SK-N-SH treated with all-trans-retinoic acid at 6 μM for 48 hours (cell line): ENCODE data around the gene ABHD6.
"Not testable (repeated sequence)": the region's sequence is repeated elsewhere in the genome, so short reads cannot be mapped to it uniquely, and the experiment has no call there.

ENCODE experiments used
- ATAC-seq: fragments of 200-7000 bp; cut with Tn5 transposase; 3 replicates; pipeline ENCODE4 v1.9.1; 2020; ENCODE audit warnings: mild to moderate bottlenecking, moderate library complexity
- BACH2 ChIP-seq: fragments of 250-450 bp; sonication (Bioruptor Pico); IDR thresholded peaks from 2 replicates; pipeline ENCODE4 v1.9.0; 2021; ENCODE audit warnings: mild to moderate bottlenecking, borderline replicate concordance
- CSDC2 ChIP-seq: fragments of 250-450 bp; sonication (Bioruptor Pico); IDR thresholded peaks from 2 replicates; pipeline ENCODE4 v1.5.0; 2020; ENCODE audit warnings: mild to moderate bottlenecking, moderate library complexity
- ESRRG ChIP-seq: fragments of 250-450 bp; sonication (Bioruptor Pico); IDR thresholded peaks from 2 replicates; pipeline ENCODE4 v1.6.1; 2021; ENCODE audit warnings: mild to moderate bottlenecking
- GLIS3 ChIP-seq: fragments of 250-450 bp; sonication (Bioruptor Pico); IDR thresholded peaks from 2 replicates; pipeline ENCODE4 v1.5.0; 2020; ENCODE audit warnings: mild to moderate bottlenecking, moderate library complexity
- ISL1 ChIP-seq: fragments of 250-450 bp; sonication (Bioruptor Pico); IDR thresholded peaks from 2 replicates; pipeline ENCODE4 v2.1.2; 2022; ENCODE audit warnings: mild to moderate bottlenecking, moderate library complexity
- OSR1 ChIP-seq: fragments of 250-450 bp; sonication (Bioruptor Pico); IDR thresholded peaks from 2 replicates; pipeline ENCODE4 v1.8.0; 2022; ENCODE audit warnings: moderate library complexity, mild to moderate bottlenecking, inconsistent platforms
- PPARA ChIP-seq: fragments of 250-450 bp; sonication (Bioruptor Pico); IDR thresholded peaks from 2 replicates; pipeline ENCODE4 v1.5.0; 2020; ENCODE audit warnings: mild to moderate bottlenecking, borderline replicate concordance
- RARB ChIP-seq: fragments of 250-450 bp; sonication (Bioruptor Pico); IDR thresholded peaks from 2 replicates; pipeline ENCODE4 v1.8.0; 2021; ENCODE audit warnings: mild to moderate bottlenecking, moderate library complexity
- SNAI2 ChIP-seq: fragments of 250-450 bp; sonication (Bioruptor Pico); IDR thresholded peaks from 2 replicates; pipeline ENCODE4 v1.5.0; 2020; ENCODE audit warnings: mild to moderate bottlenecking, moderate library complexity
- TOX ChIP-seq: fragments of 250-450 bp; sonication (Bioruptor Pico); IDR thresholded peaks from 2 replicates; pipeline ENCODE4 v1.8.0; 2021; ENCODE audit warnings: mild to moderate bottlenecking, moderate library complexity, borderline replicate concordance
- ZC3H10 ChIP-seq: fragments of 250-450 bp; sonication (Bioruptor Pico); IDR thresholded peaks from 2 replicates; pipeline ENCODE4 v1.5.1; 2021; ENCODE audit warnings: mild to moderate bottlenecking, moderate library complexity
- ZFP3 ChIP-seq: fragments of 250-450 bp; sonication (Bioruptor Pico); IDR thresholded peaks from 2 replicates; pipeline ENCODE4 v1.5.0; 2020; ENCODE audit warnings: mild to moderate bottlenecking, moderate library complexity
- ZFP30 ChIP-seq: fragments of 450-650 bp; formaldehyde crosslinking; IDR thresholded peaks from 2 replicates; pipeline ENCODE4 v1.5.0; 2022; ENCODE audit warnings: mild to moderate bottlenecking, moderate library complexity
- ZNF565 ChIP-seq: fragments of 450-650 bp; formaldehyde crosslinking; conservative IDR thresholded peaks from 2 replicates; pipeline ENCODE4 v1.5.0; 2020; ENCODE audit warnings: low read depth, mild to moderate bottlenecking, moderate library complexity
- ZNF70 ChIP-seq: fragments of 450-650 bp; formaldehyde crosslinking; IDR thresholded peaks from 2 replicates; pipeline ENCODE4 v1.5.0; 2020; ENCODE audit warnings: mild to moderate bottlenecking, moderate library complexity
- TF ChIP-seq, protein P1 (sequence below): fragments of 250-450 bp; sonication (Bioruptor Pico); IDR thresholded peaks from 2 replicates; pipeline ENCODE4 v1.5.0; 2020; ENCODE audit warnings: mild to moderate bottlenecking, moderate library complexity
- TF ChIP-seq, protein P2 (sequence below): fragments of 250-450 bp; sonication (Bioruptor Pico); IDR thresholded peaks from 2 replicates; pipeline ENCODE4 v1.5.1; 2020; ENCODE audit warnings: low read depth, mild to moderate bottlenecking, moderate library complexity
- TF ChIP-seq, protein P3 (sequence below): fragments of 250-450 bp; sonication (Bioruptor Pico); IDR thresholded peaks from 2 replicates; pipeline ENCODE4 v1.8.0; 2021; ENCODE audit warnings: low read depth, mild to moderate bottlenecking, moderate library complexity, borderline replicate concordance
- TF ChIP-seq, protein P4 (sequence below): fragments of 250-450 bp; sonication (Bioruptor Pico); IDR thresholded peaks from 2 replicates; pipeline ENCODE4 v1.8.0; 2020; ENCODE audit warnings: mild to moderate bottlenecking, moderate library complexity, borderline replicate concordance
- TF ChIP-seq, protein P5 (sequence below): fragments of 250-450 bp; sonication (Bioruptor Pico); IDR thresholded peaks from 2 replicates; pipeline ENCODE4 v1.5.1; 2021; ENCODE audit warnings: mild to moderate bottlenecking, moderate library complexity

The ABHD6 gene

DNA sequence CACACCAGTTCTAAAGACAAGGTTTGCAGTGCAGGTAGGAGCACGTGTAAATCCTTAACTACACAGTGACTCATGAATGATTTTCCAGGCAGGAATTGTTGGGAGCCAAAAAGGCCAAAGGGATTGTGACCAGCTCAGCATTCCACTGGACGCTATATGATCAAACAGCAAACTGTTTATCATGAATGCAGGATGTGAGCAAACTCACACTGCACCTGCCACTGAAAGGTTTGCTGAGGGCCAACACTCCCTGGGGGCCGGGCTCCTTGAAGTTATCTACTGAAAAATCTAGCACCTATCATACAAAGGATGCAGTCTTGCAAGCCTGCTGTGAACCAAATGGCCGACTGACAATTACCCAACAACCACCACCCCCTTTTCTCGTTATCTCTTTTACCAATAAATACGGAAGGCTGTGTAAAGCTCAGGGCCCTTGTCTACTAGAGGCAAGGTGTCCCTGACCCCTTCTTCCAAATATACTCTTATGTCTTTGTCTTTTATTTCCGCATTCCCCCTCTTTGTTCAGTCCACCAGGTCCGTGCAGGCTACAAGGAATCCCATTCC lies 15.3 kb upstream of the ABHD6 start:
- TF ChIP-seq RARB (CRISPR knock-in tag) = no peak
- TF ChIP-seq PPARA (CRISPR knock-in tag) = no peak
- TF ChIP-seq ZNF70 (CRISPR knock-in tag) = no peak
- TF ChIP-seq ZC3H10 = no peak
- no peak for TF ChIP-seq SNAI2 (CRISPR knock-in tag)
- TF ChIP-seq, protein P1, sequence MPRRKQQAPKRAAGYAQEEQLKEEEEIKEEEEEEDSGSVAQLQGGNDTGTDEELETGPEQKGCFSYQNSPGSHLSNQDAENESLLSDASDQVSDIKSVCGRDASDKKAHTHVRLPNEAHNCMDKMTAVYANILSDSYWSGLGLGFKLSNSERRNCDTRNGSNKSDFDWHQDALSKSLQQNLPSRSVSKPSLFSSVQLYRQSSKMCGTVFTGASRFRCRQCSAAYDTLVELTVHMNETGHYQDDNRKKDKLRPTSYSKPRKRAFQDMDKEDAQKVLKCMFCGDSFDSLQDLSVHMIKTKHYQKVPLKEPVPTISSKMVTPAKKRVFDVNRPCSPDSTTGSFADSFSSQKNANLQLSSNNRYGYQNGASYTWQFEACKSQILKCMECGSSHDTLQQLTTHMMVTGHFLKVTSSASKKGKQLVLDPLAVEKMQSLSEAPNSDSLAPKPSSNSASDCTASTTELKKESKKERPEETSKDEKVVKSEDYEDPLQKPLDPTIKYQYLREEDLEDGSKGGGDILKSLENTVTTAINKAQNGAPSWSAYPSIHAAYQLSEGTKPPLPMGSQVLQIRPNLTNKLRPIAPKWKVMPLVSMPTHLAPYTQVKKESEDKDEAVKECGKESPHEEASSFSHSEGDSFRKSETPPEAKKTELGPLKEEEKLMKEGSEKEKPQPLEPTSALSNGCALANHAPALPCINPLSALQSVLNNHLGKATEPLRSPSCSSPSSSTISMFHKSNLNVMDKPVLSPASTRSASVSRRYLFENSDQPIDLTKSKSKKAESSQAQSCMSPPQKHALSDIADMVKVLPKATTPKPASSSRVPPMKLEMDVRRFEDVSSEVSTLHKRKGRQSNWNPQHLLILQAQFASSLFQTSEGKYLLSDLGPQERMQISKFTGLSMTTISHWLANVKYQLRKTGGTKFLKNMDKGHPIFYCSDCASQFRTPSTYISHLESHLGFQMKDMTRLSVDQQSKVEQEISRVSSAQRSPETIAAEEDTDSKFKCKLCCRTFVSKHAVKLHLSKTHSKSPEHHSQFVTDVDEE (CRISPR knock-in tag) = no peak
- TF ChIP-seq GLIS3 (CRISPR knock-in tag) = no peak
- TF ChIP-seq, protein P2, sequence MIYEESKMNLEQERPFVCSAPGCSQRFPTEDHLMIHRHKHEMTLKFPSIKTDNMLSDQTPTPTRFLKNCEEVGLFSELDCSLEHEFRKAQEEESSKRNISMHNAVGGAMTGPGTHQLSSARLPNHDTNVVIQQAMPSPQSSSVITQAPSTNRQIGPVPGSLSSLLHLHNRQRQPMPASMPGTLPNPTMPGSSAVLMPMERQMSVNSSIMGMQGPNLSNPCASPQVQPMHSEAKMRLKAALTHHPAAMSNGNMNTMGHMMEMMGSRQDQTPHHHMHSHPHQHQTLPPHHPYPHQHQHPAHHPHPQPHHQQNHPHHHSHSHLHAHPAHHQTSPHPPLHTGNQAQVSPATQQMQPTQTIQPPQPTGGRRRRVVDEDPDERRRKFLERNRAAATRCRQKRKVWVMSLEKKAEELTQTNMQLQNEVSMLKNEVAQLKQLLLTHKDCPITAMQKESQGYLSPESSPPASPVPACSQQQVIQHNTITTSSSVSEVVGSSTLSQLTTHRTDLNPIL (CRISPR knock-in tag) = no peak
- TF ChIP-seq, protein P3, sequence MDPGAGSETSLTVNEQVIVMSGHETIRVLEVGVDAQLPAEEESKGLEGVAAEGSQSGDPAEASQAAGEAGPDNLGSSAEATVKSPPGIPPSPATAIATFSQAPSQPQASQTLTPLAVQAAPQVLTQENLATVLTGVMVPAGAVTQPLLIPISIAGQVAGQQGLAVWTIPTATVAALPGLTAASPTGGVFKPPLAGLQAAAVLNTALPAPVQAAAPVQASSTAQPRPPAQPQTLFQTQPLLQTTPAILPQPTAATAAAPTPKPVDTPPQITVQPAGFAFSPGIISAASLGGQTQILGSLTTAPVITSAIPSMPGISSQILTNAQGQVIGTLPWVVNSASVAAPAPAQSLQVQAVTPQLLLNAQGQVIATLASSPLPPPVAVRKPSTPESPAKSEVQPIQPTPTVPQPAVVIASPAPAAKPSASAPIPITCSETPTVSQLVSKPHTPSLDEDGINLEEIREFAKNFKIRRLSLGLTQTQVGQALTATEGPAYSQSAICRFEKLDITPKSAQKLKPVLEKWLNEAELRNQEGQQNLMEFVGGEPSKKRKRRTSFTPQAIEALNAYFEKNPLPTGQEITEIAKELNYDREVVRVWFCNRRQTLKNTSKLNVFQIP (CRISPR knock-in tag) = no peak
- no peak for TF ChIP-seq ISL1 (CRISPR knock-in tag)
- no peak for TF ChIP-seq ZFP3
- no peak for TF ChIP-seq ESRRG
- TF ChIP-seq ZFP30 (CRISPR knock-in tag) = no peak
- TF ChIP-seq, protein P4, sequence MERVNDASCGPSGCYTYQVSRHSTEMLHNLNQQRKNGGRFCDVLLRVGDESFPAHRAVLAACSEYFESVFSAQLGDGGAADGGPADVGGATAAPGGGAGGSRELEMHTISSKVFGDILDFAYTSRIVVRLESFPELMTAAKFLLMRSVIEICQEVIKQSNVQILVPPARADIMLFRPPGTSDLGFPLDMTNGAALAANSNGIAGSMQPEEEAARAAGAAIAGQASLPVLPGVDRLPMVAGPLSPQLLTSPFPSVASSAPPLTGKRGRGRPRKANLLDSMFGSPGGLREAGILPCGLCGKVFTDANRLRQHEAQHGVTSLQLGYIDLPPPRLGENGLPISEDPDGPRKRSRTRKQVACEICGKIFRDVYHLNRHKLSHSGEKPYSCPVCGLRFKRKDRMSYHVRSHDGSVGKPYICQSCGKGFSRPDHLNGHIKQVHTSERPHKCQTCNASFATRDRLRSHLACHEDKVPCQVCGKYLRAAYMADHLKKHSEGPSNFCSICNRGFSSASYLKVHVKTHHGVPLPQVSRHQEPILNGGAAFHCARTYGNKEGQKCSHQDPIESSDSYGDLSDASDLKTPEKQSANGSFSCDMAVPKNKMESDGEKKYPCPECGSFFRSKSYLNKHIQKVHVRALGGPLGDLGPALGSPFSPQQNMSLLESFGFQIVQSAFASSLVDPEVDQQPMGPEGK (CRISPR knock-in tag) = no peak
- no peak for TF ChIP-seq ZNF565 (CRISPR knock-in tag)
- TF ChIP-seq, all 23 proteins: peak for 0
- no peak for ATAC-seq

DNA sequence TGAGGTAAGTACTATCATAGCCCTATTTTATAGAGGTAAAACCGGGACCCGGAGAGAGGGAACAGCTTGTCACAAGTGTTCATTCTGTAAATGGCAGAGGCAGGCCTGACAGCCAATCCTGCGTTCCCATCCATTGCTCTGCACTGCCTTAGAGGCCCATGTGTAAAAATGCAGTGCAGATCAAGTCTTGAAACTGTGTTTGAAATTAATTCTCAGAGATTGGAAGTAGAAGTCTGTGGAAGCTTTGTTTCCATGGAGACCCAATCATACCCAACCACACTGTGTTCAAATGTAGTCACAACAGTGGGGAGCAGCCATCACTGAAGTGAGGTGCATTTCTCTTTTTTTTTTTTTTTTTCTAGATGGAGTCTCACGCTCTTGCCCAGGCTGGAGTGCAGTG lies 13.7 kb upstream of the ABHD6 start:
- TF ChIP-seq ZNF565 (CRISPR knock-in tag) (no peak), TOX (CRISPR knock-in tag) (no peak), ZFP3 (no peak), RARB (CRISPR knock-in tag) (no peak), ZFP30 (CRISPR knock-in tag) (no peak), PPARA (CRISPR knock-in tag) (no peak), OSR1 (no peak), ZC3H10 (no peak), SNAI2 (CRISPR knock-in tag) (no peak), BACH2 (no peak), GLIS3 (CRISPR knock-in tag) (no peak), CSDC2 (CRISPR knock-in tag) (no peak), ESRRG (no peak)
- TF ChIP-seq, protein P3 (CRISPR knock-in tag) = no peak
- TF ChIP-seq, protein P5, sequence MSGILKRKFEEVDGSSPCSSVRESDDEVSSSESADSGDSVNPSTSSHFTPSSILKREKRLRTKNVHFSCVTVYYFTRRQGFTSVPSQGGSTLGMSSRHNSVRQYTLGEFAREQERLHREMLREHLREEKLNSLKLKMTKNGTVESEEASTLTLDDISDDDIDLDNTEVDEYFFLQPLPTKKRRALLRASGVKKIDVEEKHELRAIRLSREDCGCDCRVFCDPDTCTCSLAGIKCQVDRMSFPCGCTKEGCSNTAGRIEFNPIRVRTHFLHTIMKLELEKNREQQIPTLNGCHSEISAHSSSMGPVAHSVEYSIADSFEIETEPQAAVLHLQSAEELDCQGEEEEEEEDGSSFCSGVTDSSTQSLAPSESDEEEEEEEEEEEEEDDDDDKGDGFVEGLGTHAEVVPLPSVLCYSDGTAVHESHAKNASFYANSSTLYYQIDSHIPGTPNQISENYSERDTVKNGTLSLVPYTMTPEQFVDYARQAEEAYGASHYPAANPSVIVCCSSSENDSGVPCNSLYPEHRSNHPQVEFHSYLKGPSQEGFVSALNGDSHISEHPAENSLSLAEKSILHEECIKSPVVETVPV (CRISPR knock-in tag) = no peak
- TF ChIP-seq, protein P4 (CRISPR knock-in tag) = no peak
- TF ChIP-seq, protein P2 (CRISPR knock-in tag) = no peak
- no peak for ATAC-seq

DNA sequence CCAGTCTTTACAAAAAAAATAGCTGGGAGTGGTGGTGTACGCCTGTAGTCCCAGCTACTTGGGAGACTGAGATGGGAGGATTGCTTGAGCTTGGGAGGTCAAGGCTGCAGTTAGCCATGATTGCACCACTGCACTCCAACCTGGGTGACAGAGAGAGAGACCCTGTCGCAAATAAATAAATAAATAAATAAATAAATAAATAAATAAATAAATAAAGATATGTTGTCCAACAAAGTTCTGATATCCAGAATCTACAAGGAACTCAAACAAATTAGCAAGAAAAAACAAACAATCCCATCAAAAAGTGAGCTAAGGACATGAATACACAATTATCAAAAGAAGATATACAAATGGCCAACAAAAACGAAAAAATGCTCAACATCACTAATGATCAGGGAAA lies 9.7 kb upstream of the ABHD6 start:
- not testable (repeated sequence) for ATAC-seq
